AG04449 (cell line): ENCODE measurements around the gene PEAK1.
A peak's percentile ranks its signal among the peaks of the same experiment; 100 is the strongest.

ENCODE experiments used
- CTCF ChIA-PET: fragments of 350-600 bp; formaldehyde crosslinking; extraction: SDS; loops from one replicate; lab custom pipeline; 2021; ENCODE audit warnings: antibody characterized with exemption; lab: Yijun Ruan, JAX
- POLR2A ChIA-PET: fragments of 400-600, 350-600 bp; formaldehyde crosslinking; extraction: SDS; loops from one replicate; lab custom pipeline; 2020; ENCODE audit warnings: antibody characterized with exemption, inconsistent platforms; lab: Yijun Ruan, JAX
- DNase-seq: peaks from one replicate; pipeline ENCODE4 v3.0.0-alpha.2; 2010; ENCODE audit warnings: low read depth, low spot score
- H3K4me3 ChIP-seq: 2 replicates; pipeline ENCODE4 v1.5.1; 2011; ENCODE audit warnings: low read depth, mild to moderate bottlenecking, control low read depth, low read length
- CTCF ChIP-seq: IDR thresholded peaks from one replicate; pipeline ENCODE4 v1.5.1; 2011; ENCODE audit warnings: mild to moderate bottlenecking, moderate library complexity, low read length, control low read depth, inconsistent platforms; ENCODE audit not compliant: insufficient read depth; ENCODE audit errors: missing control alignments

Gene PEAK1

GRCh38 chr15:77419836-77420609 is at the start of gene PEAK1:
PEAK1 (minus strand) TSS chr15:77420104; CDS start chr15:77181926, 238,178 bp downstream.
- TF ChIP-seq CTCF = no peak
- POLR2A ChIA-PET = interaction anchor here (1.2 to 1.4 kb wide), 2 partner anchors 38 to 123 kb away, joined by 4 to 10 read pairs; no protein-coding TSS in a partner anchor
- CTCF ChIA-PET = interaction anchor here (3.1 kb wide), 1 partner anchor 123 kb away, joined by 25 read pairs; no protein-coding TSS in a partner anchor

GRCh38 chr15:77468896-77469295 is 49.0 kb upstream of the PEAK1 start:
- CTCF ChIA-PET = no interaction called here
- POLR2A ChIA-PET = no interaction called here
- no peak for TF ChIP-seq CTCF
- no peak for DNase-seq
- no peak overlapping the region for H3K4me3 ChIP-seq

More at GRCh38 chr15:77419836-77420609, at the start of gene PEAK1:
- H3K4me3 ChIP-seq = peak within 1 kb of the TSS; percentile 83
- peak; percentile 91 for DNase-seq

GRCh38 chr15:77466521-77466920 is 46.6 kb upstream of the PEAK1 start:
- TF ChIP-seq CTCF = no peak
- CTCF ChIA-PET = no interaction called here
- no peak for DNase-seq
- no peak overlapping the region for H3K4me3 ChIP-seq
- POLR2A ChIA-PET = no interaction called here

GRCh38 chr15:77464129-77464865 is 44.4 kb upstream of the PEAK1 start:
- DNase-seq = no peak
- ChIA-PET POLR2A (no interaction called here), CTCF (no interaction called here)
- TF ChIP-seq CTCF = no peak
- no peak overlapping the region for H3K4me3 ChIP-seq

- CTCF ChIA-PET = no interaction called here
- POLR2A ChIA-PET = no interaction called here
- no peak for TF ChIP-seq CTCF
- no peak for DNase-seq
- no peak overlapping the region for H3K4me3 ChIP-seq
Observed at GRCh38 chr15:77461486-77461885, 41.6 kb upstream of the PEAK1 start.

GRCh38 chr15:77459031-77459430 is 39.1 kb upstream of the PEAK1 start:
- POLR2A ChIA-PET = interaction anchor here (1.4 kb wide), 1 partner anchor 40 kb away, joined by 4 read pairs; no protein-coding TSS in a partner anchor
- TF ChIP-seq CTCF = no peak

More at GRCh38 chr15:77459031-77459430, 39.1 kb upstream of the PEAK1 start:
- no peak overlapping the region for H3K4me3 ChIP-seq
- DNase-seq = no peak
- CTCF ChIA-PET = interaction anchor here (0.8 to 1.2 kb wide), 2 partner anchors 11 to 17 kb away, joined by 3 read pairs; no protein-coding TSS in a partner anchor
